ENCODE measurements around the gene SKA2. TPM values are rescaled to one million over a fixed set of nuclear protein-coding genes. Genes with fewer than 3 reads are reported as not detected.

Gene SKA2
- total RNA-seq, 1 experiment from 2014 or later = 91.9 TPM

GRCh38 chr17:59124665-59125064, 30.3 kb downstream of the SKA2 start:
- no peak overlapping the region for H4K5ac ChIP-seq (ENCODE audit: insufficient read length, low read depth, low read length)

More at GRCh38 chr17:59124665-59125064, 30.3 kb downstream of the SKA2 start:
- H3K14ac ChIP-seq (ENCODE audit: insufficient read depth, low read length) = no peak overlapping the region
- H3K9me3 ChIP-seq (ENCODE audit: control insufficient read depth, low read depth, low read length) = no peaks in the 10 kb centered on the region
- no peak overlapping the region for H2BK120ac ChIP-seq (ENCODE audit: low read depth, low read length, poor library complexity, severe bottlenecking)
- H3K56ac ChIP-seq (ENCODE audit: insufficient read length, low read depth, low read length) = no peak overlapping the region
- no peak overlapping the region for H4K91ac ChIP-seq (ENCODE audit: insufficient read length, low read depth, low read length)
- H2BK15ac ChIP-seq (ENCODE audit: low read depth, low read length) = no peak overlapping the region
- H2AK5ac ChIP-seq (ENCODE audit: insufficient read length, low read length) = no peak overlapping the region
- no CpG with 5 or more reads among the region's 6 CpGs for WGBS (ENCODE audit: extremely low coverage, insufficient read length, low lambda C conversion rate)
- Mint-ChIP-seq H3K27me3 (ENCODE audit: low read depth) (no peaks in the 10 kb centered on the region), H3K4me1 (no peaks in the 10 kb centered on the region), H3K36me3 (ENCODE audit: insufficient read depth in 1 of 3, low read depth in 3 of 3) (peaks cover 18 to 59% (median 53%) of the 10 kb centered on the region in 3 experiments; a peak in 6 of 7 replicates), H3K9me3 (no peaks in the 10 kb centered on the region), H3K27ac (no peak overlapping the region), H3K4me3 (no peak overlapping the region)
- no peak for TF ChIP-seq CTCF (conservative IDR thresholded peaks at IDR 0.05)
- no peaks in the 10 kb centered on the region for H3K23me2 ChIP-seq (ENCODE audit: insufficient read length, low read depth, low read length, poor library complexity, severe bottlenecking)
- no peaks in the 10 kb centered on the region for H3K27me3 ChIP-seq (ENCODE audit: insufficient read depth, low read length)
- no peak overlapping the region for H3K18ac ChIP-seq (ENCODE audit: insufficient read length, low read depth, low read length)
- peaks cover 6% of the 10 kb centered on the region for H3K79me1 ChIP-seq (ENCODE audit: insufficient read depth, low read depth, low read length, poor library complexity, severe bottlenecking)
- no peak overlapping the region for H2BK20ac ChIP-seq (ENCODE audit: low read depth, low read length, poor library complexity, severe bottlenecking)
- no peak overlapping the region for H2BK12ac ChIP-seq (ENCODE audit: insufficient read length, low read depth, low read length)
- no peak overlapping the region for H3K4ac ChIP-seq (ENCODE audit: low read depth, low read length)
- H3K4me1 ChIP-seq (ENCODE audit: insufficient read depth, low read length) = no peaks in the 10 kb centered on the region
- H3K4me2 ChIP-seq (ENCODE audit: insufficient read depth, insufficient read length, low read length) = no peak overlapping the region
- no peak overlapping the region for H2AFZ ChIP-seq (ENCODE audit: low read length)
- no peak overlapping the region for H3K27ac ChIP-seq (ENCODE audit: insufficient read length, low read depth, low read length)
- H3K23ac ChIP-seq (ENCODE audit: insufficient read length, low read depth, low read length) = no peak overlapping the region
- H4K20me1 ChIP-seq (ENCODE audit: control insufficient read depth, insufficient read depth, insufficient read length) = no peaks in the 10 kb centered on the region
- H3K9ac ChIP-seq (ENCODE audit: extremely low read depth, insufficient read length, low read length) = no peak overlapping the region
- DNase-seq = no peak
- no peak overlapping the region for H2BK5ac ChIP-seq (ENCODE audit: insufficient read length, low read length)
- H3T11ph ChIP-seq (ENCODE audit: low read length) = no peak overlapping the region
- no peaks in the 10 kb centered on the region for H3K79me2 ChIP-seq (ENCODE audit: insufficient read depth, low read length)
- H4K8ac ChIP-seq (replicated peaks; ENCODE audit: insufficient read length, low read depth, low read length) = no peak overlapping the region

Data from H9 (cell line).